DMS153 (cell line): ENCODE measurements around the gene MANEAL.

Experiments
- DNase-seq: peaks from one replicate; lab custom pipeline; 2025; lab: John Stamatoyannopoulos, UW

Gene MANEAL

DNA sequence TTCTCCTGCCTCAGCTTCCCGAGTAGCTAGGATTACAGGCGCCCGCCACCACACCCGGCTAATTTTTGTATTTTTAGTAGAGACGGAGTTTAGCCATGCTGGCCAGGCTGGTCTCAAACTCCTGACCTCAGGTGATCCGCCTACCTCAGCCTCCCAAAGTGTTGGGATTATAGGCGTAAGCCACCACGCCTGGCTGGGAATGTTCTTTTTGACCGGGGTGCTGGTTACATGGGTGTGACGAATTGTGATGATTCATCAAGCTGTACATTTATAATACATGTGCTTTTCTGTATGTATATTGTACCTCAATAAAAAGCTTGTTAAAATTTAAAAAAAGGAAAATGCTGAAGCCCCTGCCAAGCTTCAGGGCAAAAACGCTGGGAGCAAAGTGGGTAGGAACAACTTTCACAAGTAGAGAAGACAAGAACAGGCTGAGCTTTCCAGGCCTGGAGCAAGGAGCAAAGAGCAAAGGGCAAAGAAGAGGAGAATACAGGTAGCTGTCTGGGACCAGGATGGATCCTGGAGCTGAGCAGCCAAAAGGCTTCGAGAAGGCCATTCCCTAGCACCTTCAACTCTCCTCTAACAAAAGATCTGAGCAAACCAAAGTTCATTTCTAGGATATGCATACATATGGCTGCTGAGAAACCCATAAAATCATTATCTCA lies 34.9 kb downstream of the MANEAL start:
- DNase-seq = no peak

GRCh38 chr1:37831109-37831508 lies 37.5 kb downstream of the MANEAL start:
- DNase-seq = no peak

DNA sequence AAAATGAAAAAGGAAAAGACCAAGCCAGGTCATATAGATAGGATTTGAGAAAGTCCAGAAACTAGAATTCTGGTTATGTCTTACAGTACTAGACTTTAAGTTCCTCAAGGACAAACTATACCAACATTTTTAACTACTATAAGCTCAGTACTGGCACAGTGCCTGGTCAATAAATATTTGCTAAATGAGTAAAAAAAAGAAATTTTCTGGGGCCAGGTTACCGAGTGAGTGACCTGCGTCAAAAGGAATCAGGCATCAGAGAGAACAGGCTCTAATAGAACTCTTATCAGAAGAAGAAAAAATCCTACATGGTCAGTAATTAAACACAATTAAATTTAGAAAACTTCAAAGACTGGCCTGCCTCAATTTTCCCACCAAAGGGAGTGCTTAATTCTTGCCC lies 38.2 kb downstream of the MANEAL start:
- DNase-seq = no peak

GRCh38 chr1:37836788-37837187 lies 43.1 kb downstream of the MANEAL start:
- no peak for DNase-seq

DNA sequence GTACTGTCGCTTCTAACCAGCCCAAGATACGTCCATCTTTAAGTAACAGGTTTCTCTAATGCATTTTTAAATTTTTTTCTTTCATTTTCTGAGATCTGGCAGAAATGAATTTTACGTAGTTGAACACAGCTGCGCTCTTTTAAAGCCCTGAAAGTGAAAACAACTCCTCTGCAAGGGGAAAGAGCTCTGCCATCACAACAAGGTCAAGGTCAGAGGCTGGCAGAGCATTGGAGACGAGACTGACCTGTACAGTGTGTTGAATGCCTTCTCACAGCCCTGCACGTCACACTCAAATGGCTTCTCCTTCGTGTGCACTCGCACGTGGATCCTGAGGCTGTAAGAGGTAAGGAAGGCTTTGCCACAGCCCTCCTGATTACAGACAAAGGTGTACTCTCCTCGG lies 46.0 kb downstream of the MANEAL start:
- no peak for DNase-seq

- DNase-seq = no peak
These were observed 47.1 kb downstream of the MANEAL start for GRCh38 chr1:37840711-37841110.

DNA sequence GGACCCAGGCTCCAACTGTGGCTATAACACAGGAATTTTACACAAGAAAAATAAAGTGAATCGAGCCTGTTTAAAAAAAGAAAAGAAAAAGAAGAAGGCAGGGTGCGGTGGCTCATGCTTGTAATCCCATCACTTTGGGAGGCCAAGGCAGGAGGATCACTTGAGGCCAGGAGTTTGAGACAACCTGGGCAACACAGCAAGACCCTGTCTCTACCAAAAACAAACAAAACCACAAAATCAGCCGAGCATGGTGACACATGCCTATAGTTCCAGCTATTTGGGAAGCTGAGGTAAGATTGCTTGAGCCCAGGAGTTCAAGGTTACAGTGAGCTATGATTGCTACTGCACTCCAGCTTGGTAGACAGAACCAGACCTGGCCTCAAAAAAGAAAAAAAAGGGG lies 48.0 kb downstream of the MANEAL start:
- no peak for DNase-seq

DNA sequence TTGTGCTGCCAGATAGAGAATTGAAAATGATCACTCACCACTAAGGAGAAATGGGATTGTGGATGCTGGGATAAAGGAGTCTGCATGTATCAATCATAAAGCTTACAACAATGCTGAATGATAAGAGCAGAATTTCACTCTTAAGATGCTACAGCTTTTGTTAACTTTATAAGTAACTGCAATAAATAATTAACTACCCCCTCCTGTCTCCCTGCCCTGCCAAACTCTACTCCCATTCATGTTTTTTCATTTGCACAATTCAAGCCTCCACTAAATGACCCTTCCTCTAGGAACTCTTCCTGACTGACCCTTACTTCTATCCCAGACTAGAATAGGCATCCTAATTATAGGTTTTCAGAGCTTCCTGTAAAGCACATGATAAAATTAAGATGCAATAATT lies 50.9 kb downstream of the MANEAL start:
- DNase-seq = no peak

DNA sequence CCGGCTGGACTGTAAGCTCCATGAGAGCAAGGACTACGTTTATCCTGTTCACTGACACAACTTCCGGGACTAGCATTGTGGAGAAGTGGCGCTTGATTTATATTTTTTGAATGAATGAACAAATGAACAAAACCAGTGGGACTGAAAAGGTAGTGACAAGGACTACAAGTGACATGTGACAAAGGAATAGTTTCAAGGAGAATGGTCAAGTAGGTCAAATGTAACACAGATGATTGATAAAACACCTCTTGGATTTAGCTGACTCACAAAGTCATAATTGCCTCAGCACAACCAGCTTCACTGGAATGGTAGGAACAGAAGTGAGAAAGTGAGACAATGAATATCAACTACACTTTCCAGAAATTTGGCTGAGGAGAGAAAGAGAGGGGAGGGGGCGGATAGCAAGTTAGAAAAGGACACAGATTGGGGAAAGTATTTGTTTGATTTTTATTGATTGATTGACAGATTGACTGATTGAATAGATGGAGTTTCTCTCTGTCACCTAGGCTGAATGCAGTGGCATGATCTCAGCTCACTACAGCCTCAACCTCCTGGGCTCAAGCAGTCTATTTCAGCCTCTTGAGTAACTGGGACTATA lies 51.5 kb downstream of the MANEAL start:
- no peak for DNase-seq

GRCh38 chr1:37845786-37846185 lies 52.1 kb downstream of the MANEAL start:
- no peak for DNase-seq

- DNase-seq = no peak
These were observed 53.1 kb downstream of the MANEAL start for GRCh38 chr1:37846647-37847339.

GRCh38 chr1:37849480-37849879 lies 55.8 kb downstream of the MANEAL start:
- DNase-seq = no peak

DNA sequence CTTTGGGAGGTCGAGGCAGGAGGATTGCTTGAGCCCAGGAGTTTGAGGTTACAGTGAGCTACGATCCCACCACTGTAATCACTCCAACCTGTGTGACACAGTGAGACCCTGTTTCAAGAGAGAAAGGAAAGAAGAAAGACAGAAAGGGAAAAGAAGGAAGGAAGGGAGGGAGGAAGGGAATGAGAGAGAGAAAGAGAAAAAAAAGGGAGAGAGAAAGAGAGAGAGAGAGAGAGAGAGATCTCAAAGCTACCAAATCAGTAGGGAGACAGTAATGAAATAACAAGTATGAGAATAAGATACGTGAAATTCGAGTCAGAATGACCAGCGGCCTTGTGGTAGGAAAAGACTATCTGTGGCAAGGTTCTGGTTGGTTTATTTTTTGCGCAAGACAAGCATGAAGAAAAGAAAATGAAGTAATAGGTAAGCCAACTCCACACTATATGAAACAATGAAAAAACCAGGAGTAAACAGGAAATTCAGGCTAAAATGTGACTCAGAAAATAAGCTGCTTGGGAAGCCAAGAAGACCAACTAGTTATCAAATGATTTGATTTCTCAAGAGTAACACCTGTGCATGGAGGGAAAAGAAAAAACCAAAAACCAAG lies 56.8 kb downstream of the MANEAL start:
- no peak for DNase-seq
